ENCODE measurements around the gene VANGL1.

Gene VANGL1

GRCh38 chr1:115671176-115671934, 29.6 kb downstream of the VANGL1 start:
- TF ChIP-seq CTCF (conservative IDR thresholded peaks at IDR 0.05; ENCODE audit: low read depth, low read length): no peak
- Histone ChIP-seq H3K4me1 (ENCODE audit: low read depth, poor library complexity, severe bottlenecking) (peaks cover 24% of the 10 kb centered on the region), H3K9ac (no peak overlapping the region), H3K36me3 (ENCODE audit: insufficient read depth) (no peaks in the 10 kb centered on the region), H4K20me1 (ENCODE audit: insufficient read depth) (no peaks in the 10 kb centered on the region), H3K27me3 (ENCODE audit: insufficient read depth, low read depth) (no peaks in the 10 kb centered on the region), H3K4me3 (IDR thresholded peaks at IDR 0.05; ENCODE audit: insufficient read depth, low read depth, low read length) (no peak overlapping the region), H3K4me2 (no peak overlapping the region), H3K79me2 (ENCODE audit: insufficient read depth, low read depth) (no peaks in the 10 kb centered on the region), H3K27ac (no peak overlapping the region), H2AFZ (ENCODE audit: low read depth) (no peak overlapping the region)

DNA sequence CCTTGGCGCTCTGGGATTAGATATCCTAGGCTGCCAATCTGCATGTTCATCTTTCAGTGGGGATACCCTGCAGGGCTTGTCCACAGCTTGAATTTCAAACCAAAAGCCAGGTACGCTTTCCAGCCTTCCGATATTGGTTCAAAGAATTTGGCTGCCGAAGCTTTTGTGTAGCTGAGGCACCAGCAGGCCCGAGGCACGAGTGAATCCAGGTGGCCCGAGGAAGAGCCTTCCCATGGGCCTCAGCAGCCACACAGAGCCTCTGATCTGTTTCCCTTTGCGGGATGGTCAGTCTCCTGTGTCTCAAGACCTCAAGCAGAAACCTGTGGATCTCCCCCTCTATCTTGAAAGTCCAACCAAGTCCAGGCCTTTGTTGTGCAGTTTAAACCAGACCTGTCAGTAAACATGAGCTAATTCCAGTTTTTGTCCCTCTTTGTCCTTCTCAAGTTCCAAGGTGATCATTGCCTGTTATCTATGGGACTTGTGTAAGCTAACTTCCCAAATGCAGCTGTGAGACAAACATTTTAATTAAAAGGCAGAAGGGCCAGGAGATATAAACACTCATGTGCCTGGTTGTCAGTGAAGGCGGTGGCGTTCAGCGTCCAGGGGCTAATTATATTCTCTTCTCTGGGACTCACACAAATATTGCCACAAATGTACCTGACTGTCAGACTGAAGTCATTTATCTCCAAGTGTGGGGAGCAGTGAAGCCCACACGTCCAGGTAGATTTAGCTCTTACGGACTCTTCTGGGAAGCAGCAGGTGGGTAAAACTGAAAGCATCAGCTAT, 30.6 kb downstream of the VANGL1 start:
- Histone ChIP-seq H3K9ac (no peak overlapping the region), H3K4me3 (IDR thresholded peaks at IDR 0.05; ENCODE audit: insufficient read depth, low read depth, low read length) (no peak overlapping the region), H3K79me2 (ENCODE audit: insufficient read depth, low read depth) (no peaks in the 10 kb centered on the region), H3K4me2 (no peak overlapping the region), H2AFZ (ENCODE audit: low read depth) (no peak overlapping the region), H3K27ac (no peak overlapping the region), H3K36me3 (ENCODE audit: insufficient read depth) (no peaks in the 10 kb centered on the region), H3K27me3 (ENCODE audit: insufficient read depth, low read depth) (no peaks in the 10 kb centered on the region), H4K20me1 (ENCODE audit: insufficient read depth) (no peaks in the 10 kb centered on the region), H3K4me1 (ENCODE audit: low read depth, poor library complexity, severe bottlenecking) (peaks cover 23% of the 10 kb centered on the region)
- no peak for TF ChIP-seq CTCF (conservative IDR thresholded peaks at IDR 0.05; ENCODE audit: low read depth, low read length)

- no peaks in the 10 kb centered on the region for H3K79me2 ChIP-seq (ENCODE audit: insufficient read depth, low read depth)
- H3K36me3 ChIP-seq (ENCODE audit: insufficient read depth): no peaks in the 10 kb centered on the region
- no peak overlapping the region for H3K27ac ChIP-seq
- no peak for TF ChIP-seq CTCF (conservative IDR thresholded peaks at IDR 0.05; ENCODE audit: low read depth, low read length)
- H2AFZ ChIP-seq (ENCODE audit: low read depth): no peak overlapping the region
- H4K20me1 ChIP-seq (ENCODE audit: insufficient read depth): no peaks in the 10 kb centered on the region
- H3K4me3 ChIP-seq (IDR thresholded peaks at IDR 0.05; ENCODE audit: insufficient read depth, low read depth, low read length): no peak overlapping the region
- H3K4me2 ChIP-seq: no peak overlapping the region
- H3K9ac ChIP-seq: no peak overlapping the region
- H3K27me3 ChIP-seq (ENCODE audit: insufficient read depth, low read depth): no peaks in the 10 kb centered on the region
- H3K4me1 ChIP-seq (ENCODE audit: low read depth, poor library complexity, severe bottlenecking): no peaks in the 10 kb centered on the region
These were observed 34.9 kb downstream of the VANGL1 start for GRCh38 chr1:115676498-115677181.

GRCh38 chr1:115677182-115677555, 35.4 kb downstream of the VANGL1 start:
- Histone ChIP-seq H3K4me3 (IDR thresholded peaks at IDR 0.05; ENCODE audit: insufficient read depth, low read depth, low read length) (no peak overlapping the region), H3K27me3 (ENCODE audit: insufficient read depth, low read depth) (no peaks in the 10 kb centered on the region), H2AFZ (ENCODE audit: low read depth) (no peak overlapping the region), H3K79me2 (ENCODE audit: insufficient read depth, low read depth) (no peaks in the 10 kb centered on the region), H3K9ac (no peak overlapping the region), H3K27ac (no peak overlapping the region), H3K4me1 (ENCODE audit: low read depth, poor library complexity, severe bottlenecking) (no peaks in the 10 kb centered on the region), H3K4me2 (no peak overlapping the region), H3K36me3 (ENCODE audit: insufficient read depth) (no peaks in the 10 kb centered on the region), H4K20me1 (ENCODE audit: insufficient read depth) (no peaks in the 10 kb centered on the region)
- no peak for TF ChIP-seq CTCF (conservative IDR thresholded peaks at IDR 0.05; ENCODE audit: low read depth, low read length)
